ENCODE data around the gene NEK5. TPM values are rescaled to one million over a fixed set of nuclear protein-coding genes. Genes with fewer than 3 reads are reported as not detected.

NEK5 gene
- total and polyA plus RNA-seq, 2 experiments from 2014 or later, result 0.73 to 1.3 TPM

- H3F3A ChIP-seq (replicated peaks; ENCODE audit: low read depth), result no peaks in the 10 kb centered on the region
- H3K4me1 ChIP-seq (ENCODE audit: insufficient read depth), result peaks cover 17% of the 10 kb centered on the region
- Mint-ChIP-seq H3K9me3 (peaks cover 7% of the 10 kb centered on the region), H3K27me3 (ENCODE audit: insufficient read depth, low read depth, poor library complexity) (peaks cover 18% of the 10 kb centered on the region), H3K4me1 (peaks cover 11% of the 10 kb centered on the region), H3K27ac (peak overlapping the region; percentile 98), H3K36me3 (ENCODE audit: low read depth) (peaks cover 24% of the 10 kb centered on the region), H3K4me3 (peak overlapping the region; percentile 98)
- peaks cover 28% of the 10 kb centered on the region for H3K27me3 ChIP-seq (ENCODE audit: insufficient read depth)
- peak overlapping the region; percentile 73 for H3K27ac ChIP-seq (ENCODE audit: low read depth)
- H4K20me1 ChIP-seq (replicated peaks; ENCODE audit: insufficient read depth), result peaks cover 12% of the 10 kb centered on the region; the same call in 1 of the 2 replicates
- DNase-seq (ENCODE audit: low spot score), result no peak
- peak overlapping the region; percentile 82 for H3K4me2 ChIP-seq
- H3K4me3 ChIP-seq, result peak overlapping the region; percentile 86
- TF ChIP-seq NANOG (IDR thresholded peaks at IDR 0.05; ENCODE audit: borderline replicate concordance), result no peak
- peaks cover 62% of the 10 kb centered on the region for H3K79me2 ChIP-seq (replicated peaks; ENCODE audit: insufficient read depth)
- peak overlapping the region; percentile 82; the same call in 1 of the 2 replicates for H2AFZ ChIP-seq
- ATAC-seq, result no peak; the same call in 2 of the 3 replicates
- no peaks in the 10 kb centered on the region for H3K36me3 ChIP-seq (ENCODE audit: insufficient read depth)
- no peaks in the 10 kb centered on the region for H3K9me2 ChIP-seq (ENCODE audit: insufficient read depth)
These were observed 116.4 kb downstream of the NEK5 start for GRCh38 chr13:52012512-52012836.

DNA sequence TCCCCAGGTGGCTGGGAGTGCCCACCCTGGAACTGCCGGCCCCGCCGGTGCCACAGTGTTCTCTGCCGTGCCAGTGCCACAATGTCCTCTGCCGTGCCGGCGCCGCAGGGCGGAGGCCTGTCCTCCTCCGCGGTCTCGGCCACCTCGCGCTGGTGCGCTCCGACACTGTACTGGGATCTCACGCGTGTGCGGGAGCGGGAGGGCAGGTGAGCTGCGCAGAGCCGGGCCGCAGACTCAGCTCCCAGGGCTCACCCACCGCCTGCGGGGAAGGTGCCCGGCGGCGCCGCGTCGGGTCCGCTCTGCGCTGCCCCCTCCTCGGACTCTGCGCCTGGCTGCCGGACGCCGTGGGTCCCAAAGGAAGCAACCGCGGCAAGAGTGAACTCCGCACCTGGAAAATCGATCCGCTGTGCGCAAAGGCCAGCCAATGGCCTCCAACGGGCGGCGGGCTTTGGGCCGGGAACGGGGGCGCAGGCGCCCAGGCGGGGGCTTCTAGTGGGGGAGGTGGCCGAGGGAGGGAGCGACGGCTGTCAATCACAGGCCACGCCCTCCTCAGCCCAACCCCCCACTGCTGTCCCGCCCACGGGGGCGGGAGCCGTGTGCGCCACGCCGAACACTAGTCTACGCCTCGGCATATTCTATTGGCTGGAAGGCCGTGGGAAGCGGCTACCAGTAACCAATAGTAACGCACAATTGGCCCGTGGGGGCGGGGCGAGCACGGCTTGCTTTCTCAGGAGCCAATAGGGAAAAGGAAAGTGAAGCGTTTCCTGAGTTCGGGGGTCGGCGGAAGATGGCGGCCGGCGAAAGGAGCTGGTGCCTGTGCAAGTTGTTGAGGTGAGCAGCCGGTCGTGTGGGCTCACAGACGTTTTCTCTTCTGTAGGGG is 117.0 kb downstream of the NEK5 start, which contains the start of gene ALG11:
ALG11 (plus strand) TSS at position 767 of the 880 bp plus-strand sequence; CDS start at position 788, 21 bp downstream.
- Histone ChIP-seq H3K4me2 (peak within 1 kb of the TSS; percentile 100), H3K4me3 (peak within 1 kb of the TSS; percentile 86), H3K27ac (ENCODE audit: low read depth) (peak within 1 kb of the TSS; percentile 73), H3F3A (replicated peaks; ENCODE audit: low read depth) (no peaks in the 10 kb centered on the region), H3K4me1 (ENCODE audit: insufficient read depth) (peaks cover 17% of the 10 kb centered on the region), H3K36me3 (ENCODE audit: insufficient read depth) (no peaks in the 10 kb centered on the region), H4K20me1 (replicated peaks; ENCODE audit: insufficient read depth) (peaks cover 11% of the 10 kb centered on the region; the same call in 1 of the 2 replicates), H3K9me2 (ENCODE audit: insufficient read depth) (no peaks in the 10 kb centered on the region), H2AFZ (peak within 1 kb of the TSS; percentile 99), H3K27me3 (ENCODE audit: insufficient read depth) (peaks cover 28% of the 10 kb centered on the region), H3K79me2 (replicated peaks; ENCODE audit: insufficient read depth) (peaks cover 59% of the 10 kb centered on the region)
- Mint-ChIP-seq H3K4me3 (peak within 1 kb of the TSS; percentile 98), H3K27ac (peak within 1 kb of the TSS; percentile 98), H3K36me3 (ENCODE audit: low read depth) (peaks cover 18% of the 10 kb centered on the region), H3K27me3 (ENCODE audit: insufficient read depth, low read depth, poor library complexity) (peaks cover 18% of the 10 kb centered on the region), H3K4me1 (peaks cover 11% of the 10 kb centered on the region), H3K9me3 (peaks cover 7% of the 10 kb centered on the region)
- peak; percentile 99 for DNase-seq (ENCODE audit: low spot score)
- no peak for TF ChIP-seq STAT1 (IDR thresholded peaks at IDR 0.05; ENCODE audit: unreplicated experiment)
- TF ChIP-seq POLR2AphosphoS5 (IDR thresholded peaks at IDR 0.05; ENCODE audit: low read depth), result peak; percentile 74
- TF ChIP-seq, protein P1, sequence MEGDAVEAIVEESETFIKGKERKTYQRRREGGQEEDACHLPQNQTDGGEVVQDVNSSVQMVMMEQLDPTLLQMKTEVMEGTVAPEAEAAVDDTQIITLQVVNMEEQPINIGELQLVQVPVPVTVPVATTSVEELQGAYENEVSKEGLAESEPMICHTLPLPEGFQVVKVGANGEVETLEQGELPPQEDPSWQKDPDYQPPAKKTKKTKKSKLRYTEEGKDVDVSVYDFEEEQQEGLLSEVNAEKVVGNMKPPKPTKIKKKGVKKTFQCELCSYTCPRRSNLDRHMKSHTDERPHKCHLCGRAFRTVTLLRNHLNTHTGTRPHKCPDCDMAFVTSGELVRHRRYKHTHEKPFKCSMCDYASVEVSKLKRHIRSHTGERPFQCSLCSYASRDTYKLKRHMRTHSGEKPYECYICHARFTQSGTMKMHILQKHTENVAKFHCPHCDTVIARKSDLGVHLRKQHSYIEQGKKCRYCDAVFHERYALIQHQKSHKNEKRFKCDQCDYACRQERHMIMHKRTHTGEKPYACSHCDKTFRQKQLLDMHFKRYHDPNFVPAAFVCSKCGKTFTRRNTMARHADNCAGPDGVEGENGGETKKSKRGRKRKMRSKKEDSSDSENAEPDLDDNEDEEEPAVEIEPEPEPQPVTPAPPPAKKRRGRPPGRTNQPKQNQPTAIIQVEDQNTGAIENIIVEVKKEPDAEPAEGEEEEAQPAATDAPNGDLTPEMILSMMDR (conservative IDR thresholded peaks at IDR 0.05; ENCODE audit: low read depth in 2 of 2), result no peak
- TF ChIP-seq CREB1 (CRISPR knock-in tag; IDR thresholded peaks at IDR 0.05; ENCODE audit: low read depth), result peak; percentile 76
- ATAC-seq, result peak; percentile 93

All from GM23338 (cell line).